ENCODE measurements around the gene SDCBP2. TPM values are rescaled to one million over a fixed set of nuclear protein-coding genes. Genes with fewer than 3 reads are reported as not detected.

SDCBP2 gene
- total RNA-seq, 2 experiments from 2014 or later: 1.2 to 1.3 TPM

- ATAC-seq (ENCODE audit: poor library complexity) (no peak), DNase-seq (no peak)
- Mint-ChIP-seq H3K4me3 (no peak overlapping the region), H3K9me3 (no peaks in the 10 kb centered on the region), H3K27me3 (no peaks in the 10 kb centered on the region), H3K27ac (no peak overlapping the region), H3K36me3 (ENCODE audit: low read depth) (no peaks in the 10 kb centered on the region), H3K4me1 (ENCODE audit: low read depth) (no peaks in the 10 kb centered on the region)
- intact Hi-C loops (cut with DNase I, micrococcal nuclease): loop anchor here in 1 of 2 experiments (5.0 to 10.0 kb wide), 2 partner anchors 57 to 99 kb away; partner anchors contain the start of gene SNPH
- no peak overlapping the region for H3K4me3 ChIP-seq (ENCODE audit: low read length)
- no peak overlapping the region for H3K27ac ChIP-seq (ENCODE audit: low read depth in 1 of 2, low read length in 2 of 2)
- ChIA-PET POLR2A (no interaction called here), CTCF (interaction anchor here (1.1 to 1.3 kb wide), 2 partner anchors 115 to 145 kb away, joined by 3 to 4 read pairs; partner anchors contain the start of gene NSFL1C)
- no peaks in the 10 kb centered on the region for H3K9me3 ChIP-seq (ENCODE audit: control insufficient read depth in 1 of 2, insufficient read depth in 1 of 2, low read length in 2 of 2)
- no peaks in the 10 kb centered on the region for H3K27me3 ChIP-seq (ENCODE audit: control insufficient read depth in 1 of 2, insufficient read depth in 2 of 2, low read length in 2 of 2)
- H3K4me1 ChIP-seq (ENCODE audit: insufficient read depth, low read length): peaks cover 26% of the 10 kb centered on the region
- H3K36me3 ChIP-seq (ENCODE audit: insufficient read depth, low read length): no peaks in the 10 kb centered on the region
- TF ChIP-seq CTCF (IDR thresholded peaks at IDR 0.05): no peak
These were observed 7.3 kb downstream of the SDCBP2 start for GRCh38 chr20:1321654-1321939.

GRCh38 chr20:1320902-1321653 lies 7.9 kb downstream of the SDCBP2 start:
- ATAC-seq (ENCODE audit: poor library complexity): no peak
- H3K27ac ChIP-seq (ENCODE audit: low read depth in 1 of 2, low read length in 2 of 2): no peak overlapping the region
- TF ChIP-seq CTCF (IDR thresholded peaks at IDR 0.05): no peak
- no peak overlapping the region for H3K4me3 Mint-ChIP-seq
- no peak for DNase-seq
- no peak overlapping the region for H3K27ac Mint-ChIP-seq
- no peaks in the 10 kb centered on the region for H3K9me3 Mint-ChIP-seq
- CTCF ChIA-PET: interaction anchor here (1.1 kb wide), 1 partner anchor 146 kb away, joined by 4 read pairs; the partner anchor contains the start of gene NSFL1C
- H3K36me3 Mint-ChIP-seq (ENCODE audit: low read depth): no peaks in the 10 kb centered on the region
- no peak overlapping the region for H3K4me3 ChIP-seq (ENCODE audit: low read length)
- H3K36me3 ChIP-seq (ENCODE audit: insufficient read depth, low read length): no peaks in the 10 kb centered on the region
- H3K27me3 Mint-ChIP-seq: no peaks in the 10 kb centered on the region
- intact Hi-C loops (cut with DNase I, micrococcal nuclease): loop anchor here in 1 of 2 experiments (5.0 to 10.0 kb wide), 2 partner anchors 56 to 99 kb away; partner anchors contain the start of gene SNPH
- H3K27me3 ChIP-seq (ENCODE audit: control insufficient read depth in 1 of 2, insufficient read depth in 2 of 2, low read length in 2 of 2): no peaks in the 10 kb centered on the region
- no peaks in the 10 kb centered on the region for H3K9me3 ChIP-seq (ENCODE audit: control insufficient read depth in 1 of 2, insufficient read depth in 1 of 2, low read length in 2 of 2)
- no peaks in the 10 kb centered on the region for H3K4me1 Mint-ChIP-seq (ENCODE audit: low read depth)
- POLR2A ChIA-PET: no interaction called here
- H3K4me1 ChIP-seq (ENCODE audit: insufficient read depth, low read length): peaks cover 20% of the 10 kb centered on the region

- ChIA-PET POLR2A (no interaction called here), CTCF (no interaction called here)
- H3K27ac ChIP-seq (ENCODE audit: low read depth in 1 of 2, low read length in 2 of 2): no peak overlapping the region
- no peak overlapping the region for H3K27ac Mint-ChIP-seq
- no peaks in the 10 kb centered on the region for H3K27me3 ChIP-seq (ENCODE audit: control insufficient read depth in 1 of 2, insufficient read depth in 2 of 2, low read length in 2 of 2)
- H3K4me1 Mint-ChIP-seq (ENCODE audit: low read depth): no peaks in the 10 kb centered on the region
- no peaks in the 10 kb centered on the region for H3K36me3 Mint-ChIP-seq (ENCODE audit: low read depth)
- no peak overlapping the region for H3K4me3 Mint-ChIP-seq
- no peaks in the 10 kb centered on the region for H3K36me3 ChIP-seq (ENCODE audit: insufficient read depth, low read length)
- H3K9me3 Mint-ChIP-seq: no peaks in the 10 kb centered on the region
- no peak overlapping the region for H3K4me3 ChIP-seq (ENCODE audit: low read length)
- no peak for DNase-seq
- no peak for TF ChIP-seq CTCF (IDR thresholded peaks at IDR 0.05)
- no peaks in the 10 kb centered on the region for H3K27me3 Mint-ChIP-seq
- intact Hi-C loops (cut with DNase I, micrococcal nuclease): loop anchor here in 1 of 2 experiments (5.0 to 10.0 kb wide), 2 partner anchors 55 to 98 kb away; partner anchors contain the start of gene SNPH
- H3K4me1 ChIP-seq (ENCODE audit: insufficient read depth, low read length): peaks cover 14% of the 10 kb centered on the region
- no peaks in the 10 kb centered on the region for H3K9me3 ChIP-seq (ENCODE audit: control insufficient read depth in 1 of 2, insufficient read depth in 1 of 2, low read length in 2 of 2)
- ATAC-seq (ENCODE audit: poor library complexity): no peak
These were observed 8.9 kb downstream of the SDCBP2 start for GRCh38 chr20:1320016-1320415.
